Measurements from ENCODE around the gene KNTC1. TPM values are rescaled to one million over a fixed set of nuclear protein-coding genes. Genes with fewer than 3 reads are reported as not detected.
"Not testable (repeated sequence)": the region's sequence is repeated elsewhere in the genome, so short reads cannot be mapped to it uniquely, and the experiment has no call there.

The KNTC1 gene
- total RNA-seq, 1 experiment from 2014 or later = 41.7 TPM

DNA sequence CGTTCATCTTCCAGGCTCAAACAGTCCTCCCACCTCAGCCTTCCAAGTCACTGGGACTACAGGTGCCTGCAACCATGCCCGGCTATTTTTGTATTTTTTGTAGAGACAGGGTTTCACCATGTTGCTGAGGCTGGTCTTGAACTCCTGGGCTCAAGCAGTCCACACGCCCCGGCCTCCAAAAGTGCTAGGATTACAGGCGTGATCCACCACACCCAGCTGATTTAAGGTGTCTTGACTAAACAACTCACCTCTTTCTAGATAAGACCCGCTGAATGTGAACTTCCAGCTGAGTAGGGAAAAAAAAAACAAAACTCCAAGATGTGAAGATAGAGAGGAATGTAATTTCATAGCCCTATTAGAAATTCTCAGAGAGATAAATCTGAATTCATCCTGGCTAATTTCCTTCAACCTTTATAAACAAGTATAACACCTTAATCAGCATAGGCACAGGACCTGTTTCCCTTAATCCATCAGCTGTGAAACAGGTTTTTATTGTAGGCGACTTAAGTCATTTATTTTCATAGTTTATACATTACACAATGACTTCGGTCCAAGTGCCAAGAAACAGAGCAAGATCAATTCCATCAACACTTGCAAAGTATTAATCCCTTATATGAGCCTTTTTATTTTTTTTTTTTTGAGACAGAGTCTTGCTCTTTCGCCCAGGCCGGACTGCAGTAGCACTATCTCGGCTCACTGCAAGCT, 124.6 kb downstream of the KNTC1 start:
- no peak for DNase-seq (ENCODE audit: low read depth)

DNA sequence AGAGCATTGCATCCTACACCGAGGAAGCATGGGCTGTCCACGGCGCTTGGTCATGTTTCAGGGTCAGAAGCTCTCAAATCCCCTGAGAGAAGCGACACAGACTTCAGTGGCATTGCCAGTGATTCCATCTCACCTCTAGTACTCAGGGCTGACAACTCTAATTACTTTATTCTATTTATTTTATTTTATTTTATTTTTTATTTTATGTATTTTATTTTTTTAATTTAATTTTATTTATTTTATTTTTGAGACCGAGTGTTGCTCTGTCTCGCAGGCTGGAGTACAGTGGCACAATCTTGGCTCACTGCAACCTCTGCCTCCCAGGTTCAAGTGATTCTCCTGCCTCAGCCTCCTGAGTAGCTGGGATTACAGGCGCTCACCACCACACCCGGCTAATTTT, 126.2 kb downstream of the KNTC1 start:
- DNase-seq (ENCODE audit: low read depth) = not testable (repeated sequence)

DNA sequence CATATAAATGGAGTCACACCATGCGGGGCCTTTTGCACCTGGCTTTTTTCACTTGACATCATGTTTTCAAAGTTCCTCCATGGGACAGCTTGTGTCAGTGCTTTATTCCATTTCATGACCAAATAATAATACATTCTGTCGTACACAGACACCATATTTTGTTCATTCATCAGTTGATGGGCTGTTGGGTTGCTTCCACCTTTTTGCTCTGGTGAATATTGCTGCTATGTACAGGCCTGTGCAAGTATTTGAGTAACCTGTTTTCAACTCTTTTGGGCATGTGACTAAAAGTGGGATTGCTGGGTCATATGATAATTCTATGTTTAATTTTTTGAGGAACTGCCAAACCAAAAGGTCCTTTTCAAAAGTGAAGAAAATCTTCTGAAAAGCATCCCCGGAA, 129.2 kb downstream of the KNTC1 start:
- DNase-seq (ENCODE audit: low read depth) = no peak

DNA sequence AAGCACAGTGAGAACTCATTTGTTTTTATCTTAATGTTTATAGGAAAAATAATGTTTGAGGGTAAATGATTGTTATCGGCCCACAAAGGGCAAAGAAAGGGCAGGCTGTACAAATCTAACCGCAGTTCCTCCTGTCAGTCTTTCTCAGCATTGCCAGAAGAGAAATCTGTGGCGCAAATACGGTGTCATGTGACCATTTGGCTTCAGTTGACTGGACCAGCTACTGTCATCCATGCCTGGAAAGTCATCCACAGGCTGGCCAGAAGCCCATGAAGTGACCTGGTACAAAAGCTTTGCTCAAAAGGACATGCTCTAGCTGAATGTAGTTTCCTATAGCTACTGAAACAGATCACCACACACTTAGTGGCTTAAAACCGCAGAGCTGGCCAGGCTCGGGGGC, 132.5 kb downstream of the KNTC1 start:
- DNase-seq (ENCODE audit: low read depth) = no peak

DNA sequence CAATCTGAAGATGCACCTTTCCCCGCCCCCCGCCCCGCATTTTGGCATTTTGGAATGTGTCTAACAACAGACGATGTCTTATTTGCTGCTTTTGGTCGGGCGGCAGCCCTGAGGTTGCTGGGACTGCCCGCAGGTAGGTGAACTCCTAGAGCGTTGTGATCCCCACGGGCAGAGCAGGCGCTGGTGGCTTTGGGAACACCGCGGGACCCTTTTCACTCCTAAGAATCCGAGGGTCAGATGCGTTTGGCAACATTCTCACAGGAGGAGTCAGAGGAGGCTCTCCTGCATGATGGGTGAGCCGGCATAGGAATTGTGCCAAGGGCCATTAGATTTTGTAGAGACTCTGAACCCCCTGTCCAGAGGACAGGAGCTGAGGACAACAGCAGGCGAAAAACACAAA, 134.2 kb downstream of the KNTC1 start:
- DNase-seq (ENCODE audit: low read depth) = no peak

DNA sequence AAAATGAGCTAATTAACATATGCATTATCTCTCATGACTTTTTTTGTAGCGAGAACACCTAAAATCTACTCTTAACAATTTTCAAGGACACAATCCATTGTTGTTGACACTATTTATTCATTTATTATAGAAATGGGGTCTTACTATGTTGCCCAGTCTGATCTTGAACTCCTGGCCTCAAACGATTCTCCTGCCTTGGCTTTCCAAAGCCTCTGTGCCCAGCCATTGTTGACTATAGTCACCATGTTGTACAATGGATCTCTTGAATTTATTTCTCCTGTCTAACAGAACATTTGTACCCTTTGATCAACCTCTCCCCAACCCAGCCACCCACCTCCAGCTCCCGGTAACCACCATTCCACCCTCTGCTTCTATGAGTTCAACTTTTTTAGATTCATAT, 134.9 kb downstream of the KNTC1 start:
- DNase-seq (ENCODE audit: low read depth) = no peak

DNA sequence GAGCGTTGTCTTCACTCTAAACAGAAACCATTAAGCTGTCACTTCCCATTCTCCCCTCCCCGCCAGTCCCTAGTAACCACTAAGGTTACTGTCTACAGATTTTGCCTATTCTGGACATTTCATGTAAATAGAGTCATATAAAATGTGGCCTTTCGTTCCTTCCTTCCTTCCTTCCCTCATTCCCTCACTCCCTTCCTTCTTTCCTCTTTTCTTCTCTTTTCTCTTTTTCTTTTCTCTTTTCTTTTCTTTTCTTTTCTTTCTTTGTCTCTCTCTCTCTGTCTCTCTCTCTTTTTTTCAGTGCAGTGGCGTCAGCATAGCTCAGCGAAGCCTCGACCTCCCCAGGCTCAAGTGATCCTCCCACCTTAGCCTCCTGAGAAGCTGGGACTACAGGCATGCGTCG, 138.3 kb downstream of the KNTC1 start:
- no peak for DNase-seq (ENCODE audit: low read depth)

DNA sequence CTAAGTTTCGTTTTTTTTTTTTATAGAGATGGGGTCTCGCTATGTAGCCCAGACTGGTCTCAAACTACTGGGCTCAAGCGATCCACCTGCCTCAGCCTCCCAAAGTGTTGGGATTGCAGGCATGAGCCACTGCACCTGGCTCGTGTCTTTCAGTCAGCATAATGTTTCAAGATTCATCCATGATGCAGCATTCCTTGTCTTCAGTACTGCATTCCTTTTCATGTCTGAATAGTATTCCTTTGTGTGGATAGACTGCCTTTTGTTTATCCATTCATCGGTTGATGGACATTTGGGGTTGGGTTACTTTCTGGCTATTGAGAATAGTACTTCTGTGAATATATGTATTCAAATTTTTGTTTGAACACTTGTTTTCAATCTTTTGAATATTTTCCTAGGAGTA, 138.7 kb downstream of the KNTC1 start:
- no peak for DNase-seq (ENCODE audit: low read depth)

DNA sequence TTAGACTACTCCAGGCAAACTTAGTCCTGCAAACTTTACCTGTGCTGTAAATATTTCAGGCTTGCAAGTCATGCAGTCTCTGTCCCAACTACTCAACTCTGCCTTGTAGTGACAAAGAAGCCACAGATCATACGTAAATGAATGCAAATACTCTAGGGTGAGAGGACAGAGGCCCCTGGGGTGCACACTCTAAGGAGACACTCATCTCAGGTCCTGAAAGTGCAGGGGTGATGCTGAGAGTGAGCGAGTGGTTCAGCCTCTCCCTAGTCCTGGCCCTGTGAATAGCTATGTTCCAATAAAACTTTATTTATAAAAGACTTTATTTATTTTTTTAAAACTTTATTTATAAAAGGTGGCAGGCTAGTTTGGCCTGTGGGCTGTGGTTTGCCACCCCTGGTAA, 141.2 kb downstream of the KNTC1 start:
- no peak for DNase-seq (ENCODE audit: low read depth)

DNA sequence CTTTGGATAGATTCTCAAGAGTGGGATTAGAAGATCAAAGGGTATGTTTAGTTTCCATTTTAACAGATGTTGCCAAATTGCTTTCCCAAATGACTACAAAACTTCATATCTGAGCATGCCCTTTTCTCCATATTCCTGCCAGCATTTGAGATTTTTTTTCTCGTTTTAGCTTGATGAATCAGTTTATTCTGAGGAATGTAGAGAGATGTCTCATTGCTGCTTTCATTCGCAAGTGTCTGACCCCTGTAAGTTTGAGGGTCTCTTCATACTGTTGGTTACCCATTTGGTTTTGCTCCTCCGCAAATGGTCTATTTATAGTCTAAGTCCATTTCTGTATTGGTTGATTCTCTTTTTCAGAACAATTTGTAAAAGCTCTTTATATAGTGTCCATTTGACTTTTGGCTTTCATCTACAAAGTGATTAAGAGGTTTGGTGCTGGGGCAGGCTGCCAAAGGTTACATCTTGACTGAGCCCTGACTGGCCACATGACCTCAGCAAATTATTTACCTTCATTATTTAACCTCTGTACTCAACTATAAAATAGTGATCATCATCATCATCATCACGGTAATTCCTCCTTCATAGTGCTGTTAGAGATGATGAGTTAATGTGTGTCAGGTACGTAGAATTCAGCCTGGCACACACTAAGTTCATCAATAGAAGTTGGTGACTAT, 142.5 kb downstream of the KNTC1 start:
- DNase-seq (ENCODE audit: low read depth) = peak; percentile 59

DNA sequence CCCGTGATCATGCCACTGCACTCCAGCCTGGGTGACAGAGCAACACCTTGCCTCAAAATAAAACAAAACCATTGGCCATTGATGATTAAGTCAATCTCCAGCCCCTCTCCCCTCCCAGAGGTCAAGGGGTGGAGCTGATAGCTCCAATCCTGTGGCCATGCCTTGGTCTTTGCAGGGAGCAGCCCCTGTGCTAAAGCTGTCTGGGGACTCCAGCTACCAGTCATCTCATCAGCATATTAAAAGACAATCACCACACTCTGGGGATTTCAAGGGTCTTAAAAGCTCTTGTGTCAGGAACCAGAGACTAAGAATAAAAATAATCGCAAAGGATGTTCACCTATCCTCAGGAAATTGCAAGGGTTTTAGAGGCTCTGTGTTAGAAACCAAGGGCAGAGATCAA, 145.5 kb downstream of the KNTC1 start:
- no peak for DNase-seq (ENCODE audit: low read depth)

Other genes with a start within 250 kb of the KNTC1 start
- 35.1 and 38.3 TPM in 2 replicates for gene CLIP1, start 104.6 kb upstream of the KNTC1 start, total RNA-seq (2014; rRNA removed)
- 14.6 and 15.1 TPM in 2 replicates for gene ZCCHC8, start 26.3 kb upstream of the KNTC1 start, total RNA-seq (2014; rRNA removed)
- gene RSRC2, start 313 bp upstream of the KNTC1 start, total RNA-seq (2014; rRNA removed) = 50.9 and 52.0 TPM in 2 replicates
- gene HCAR2, start 176.1 kb downstream of the KNTC1 start, total RNA-seq (2014; rRNA removed) = not detected in 2 replicates
- gene HCAR3, start 189.6 kb downstream of the KNTC1 start, total RNA-seq (2014; rRNA removed) = not detected in 2 replicates
- gene HCAR1, start 203.6 kb downstream of the KNTC1 start, total RNA-seq (2014; rRNA removed) = not detected in 2 replicates
- gene DENR, start 225.6 kb downstream of the KNTC1 start, total RNA-seq (2014; rRNA removed) = 46.4 and 48.8 TPM in 2 replicates
- gene CCDC62, start 247.3 kb downstream of the KNTC1 start, total RNA-seq (2014; rRNA removed) = 0.38 and 0.40 TPM in 2 replicates